Mammary epithelial cell (primary cell): Measurements from ENCODE around the gene SORL1-AS1.

Experiments
- CTCF ChIP-seq, 2 donors: IDR thresholded peaks in 1 of 2; conservative IDR thresholded peaks in 1 of 2; 2 replicates each; pipeline ENCODE4 v1.5.1; 2011 to 2012; ENCODE audit warnings: inconsistent platforms in 2 of 2, low read length in 2 of 2, mild to moderate bottlenecking in 2 of 2, control low read depth in 1 of 2, low read depth in 1 of 2; ENCODE audit not compliant: insufficient read depth in 1 of 2; ENCODE audit errors: extremely low read depth in 1 of 2
- EZH2 ChIP-seq: IDR thresholded peaks from 2 replicates; pipeline ENCODE4 v1.6.1; 2012; ENCODE audit warnings: low read length, inconsistent platforms, borderline replicate concordance

DNA sequence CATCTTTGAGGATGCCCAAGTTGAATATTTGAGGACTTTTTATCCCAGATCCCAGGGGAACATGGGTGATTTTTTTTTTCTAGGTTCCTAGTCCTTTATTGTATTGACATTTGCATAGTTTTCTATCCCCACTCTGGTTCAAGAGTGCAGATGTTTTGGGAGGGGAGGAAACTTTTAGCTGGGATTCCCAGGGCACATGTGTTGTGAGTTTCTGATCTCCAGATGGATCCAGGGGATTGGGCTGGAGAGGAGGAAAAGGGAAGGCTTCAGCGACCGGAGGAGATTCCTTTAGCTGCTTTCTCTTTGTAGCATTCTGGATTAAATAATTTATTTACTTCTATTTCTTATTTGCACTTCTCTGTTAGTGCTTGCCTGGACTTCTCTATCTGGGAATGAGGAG is 14.7 kb upstream of the SORL1-AS1 start:
- TF ChIP-seq EZH2 (no peak), CTCF (conservative IDR thresholded peaks at IDR 0.05 in 1 of 2, IDR thresholded peaks at IDR 0.05 in 1 of 2; ENCODE audit: extremely low read depth in 1 of 2, insufficient read depth in 1 of 2, low read depth in 1 of 2, low read length in 2 of 2) (no peak)
